HG02840 (cell line): ENCODE data around the gene SLC22A4.

Experiments used
- ATAC-seq: cut with Tn5 transposase; IDR thresholded peaks from one replicate; pipeline ENCODE4 v1.9.1; 2021; ENCODE audit warnings: mild to moderate bottlenecking, moderate library complexity, moderate number of reproducible peaks; ENCODE audit not compliant: unreplicated experiment, low FRiP score

SLC22A4 gene

DNA sequence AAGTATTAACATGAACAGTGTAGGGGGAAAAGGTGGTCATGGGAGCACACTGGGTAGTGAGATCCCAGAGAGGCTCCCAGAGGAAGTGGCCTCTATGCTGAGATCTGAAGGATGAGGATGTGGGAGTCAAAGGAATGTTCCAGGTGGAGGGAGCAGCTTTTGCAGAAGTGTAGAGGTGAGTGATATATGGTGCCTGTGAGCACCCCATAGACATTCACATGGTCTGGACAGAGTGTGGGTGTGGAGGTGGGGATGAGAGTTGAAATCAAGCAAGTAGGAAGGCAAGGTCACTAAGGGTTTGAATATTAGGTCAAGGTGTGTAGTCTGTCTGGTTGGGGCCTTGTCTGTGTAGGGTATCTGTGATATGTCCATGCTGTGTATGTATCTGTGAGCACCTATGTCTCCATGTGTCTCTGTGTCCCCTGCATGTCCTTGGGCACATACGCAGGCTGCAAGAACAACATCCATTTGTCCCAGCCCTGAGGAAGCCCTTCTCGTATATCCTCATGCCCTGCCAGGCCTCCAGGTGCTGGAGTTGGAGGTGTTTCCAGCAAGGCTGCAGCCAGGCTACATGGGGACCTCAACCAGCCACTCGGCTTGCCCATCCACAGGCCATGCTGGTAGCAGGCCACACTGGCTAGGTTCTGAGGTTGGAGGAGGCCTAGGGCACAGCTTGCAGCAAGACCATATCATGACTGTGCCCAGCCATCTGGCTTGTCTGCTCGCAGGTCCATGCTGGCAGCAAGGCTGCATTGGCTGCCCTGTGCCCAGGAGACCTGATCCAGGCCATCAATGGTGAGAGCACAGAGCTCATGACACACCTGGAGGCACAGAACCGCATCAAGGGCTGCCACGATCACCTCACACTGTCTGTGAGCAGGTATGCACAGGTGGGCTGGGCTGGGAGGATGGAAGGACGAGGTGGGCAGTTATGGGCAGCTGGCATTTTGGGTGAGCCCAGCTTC lies 32.0 kb upstream of the SLC22A4 start:
- ATAC-seq = no peak

DNA sequence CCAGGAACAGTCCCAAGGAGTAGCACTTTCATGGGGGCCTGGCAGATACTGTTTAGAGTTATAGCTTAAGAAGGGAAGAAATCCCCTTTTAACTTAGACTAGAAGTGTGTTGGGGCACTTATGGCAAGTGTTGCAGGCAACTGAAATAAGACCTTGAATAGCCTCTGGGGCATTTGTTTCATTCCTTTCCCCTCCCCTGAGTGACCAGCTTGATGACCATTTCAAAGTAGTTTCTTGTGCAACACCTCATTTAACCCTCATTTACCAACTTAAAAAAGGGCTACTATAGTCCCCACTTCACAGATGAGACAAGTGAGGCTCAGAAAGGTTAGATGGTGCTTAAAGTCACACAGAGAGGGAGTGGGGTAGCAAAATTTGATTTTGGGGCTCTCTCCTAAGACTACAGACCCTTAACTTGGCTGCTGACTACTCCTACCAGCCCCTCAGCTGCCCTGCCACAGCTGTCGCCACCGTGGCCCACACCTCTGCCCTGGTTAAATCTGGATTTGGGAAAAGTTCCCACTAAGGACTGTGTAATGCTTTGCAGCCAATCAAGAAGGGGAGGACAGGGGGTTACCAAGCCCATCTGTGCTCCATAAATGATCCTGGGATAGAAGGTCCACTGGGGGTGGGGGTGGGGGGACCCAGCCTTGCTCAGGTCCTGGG lies 31.2 kb upstream of the SLC22A4 start:
- no peak for ATAC-seq

DNA sequence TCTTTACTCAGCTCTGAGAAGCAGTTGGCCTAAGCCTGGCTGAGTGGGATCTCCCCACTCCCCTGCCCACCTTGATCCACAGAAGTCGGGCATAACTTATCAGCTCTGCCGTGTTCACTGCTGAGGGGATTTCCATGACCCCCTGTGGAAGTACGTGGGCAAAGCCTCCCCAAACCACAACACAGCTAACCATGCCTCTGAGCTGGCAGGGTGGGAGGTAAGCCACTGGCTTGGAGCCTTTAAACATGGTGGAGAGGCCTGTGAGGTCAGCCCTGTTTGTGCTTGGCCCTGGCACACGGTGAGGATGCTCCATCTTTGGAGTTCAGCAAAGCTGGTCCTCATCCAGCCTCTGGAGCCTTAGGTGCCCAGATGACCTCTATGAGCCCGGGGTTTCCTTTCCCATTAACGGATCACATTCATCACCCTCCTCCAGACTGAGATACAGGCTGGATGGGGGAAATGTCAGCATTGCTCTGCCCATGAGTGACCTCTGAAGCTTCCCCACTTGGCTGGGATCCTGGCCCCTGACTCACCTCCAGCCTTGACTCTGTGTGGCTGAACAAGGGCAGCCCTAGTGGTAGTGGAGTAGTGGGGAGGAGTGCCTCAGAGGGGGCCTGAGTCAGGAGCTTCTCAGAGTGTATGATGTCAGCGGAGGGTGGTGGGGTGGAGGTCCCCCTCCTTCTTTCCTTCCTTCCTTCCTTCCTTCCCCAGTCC lies 30.5 kb upstream of the SLC22A4 start:
- no peak for ATAC-seq

DNA sequence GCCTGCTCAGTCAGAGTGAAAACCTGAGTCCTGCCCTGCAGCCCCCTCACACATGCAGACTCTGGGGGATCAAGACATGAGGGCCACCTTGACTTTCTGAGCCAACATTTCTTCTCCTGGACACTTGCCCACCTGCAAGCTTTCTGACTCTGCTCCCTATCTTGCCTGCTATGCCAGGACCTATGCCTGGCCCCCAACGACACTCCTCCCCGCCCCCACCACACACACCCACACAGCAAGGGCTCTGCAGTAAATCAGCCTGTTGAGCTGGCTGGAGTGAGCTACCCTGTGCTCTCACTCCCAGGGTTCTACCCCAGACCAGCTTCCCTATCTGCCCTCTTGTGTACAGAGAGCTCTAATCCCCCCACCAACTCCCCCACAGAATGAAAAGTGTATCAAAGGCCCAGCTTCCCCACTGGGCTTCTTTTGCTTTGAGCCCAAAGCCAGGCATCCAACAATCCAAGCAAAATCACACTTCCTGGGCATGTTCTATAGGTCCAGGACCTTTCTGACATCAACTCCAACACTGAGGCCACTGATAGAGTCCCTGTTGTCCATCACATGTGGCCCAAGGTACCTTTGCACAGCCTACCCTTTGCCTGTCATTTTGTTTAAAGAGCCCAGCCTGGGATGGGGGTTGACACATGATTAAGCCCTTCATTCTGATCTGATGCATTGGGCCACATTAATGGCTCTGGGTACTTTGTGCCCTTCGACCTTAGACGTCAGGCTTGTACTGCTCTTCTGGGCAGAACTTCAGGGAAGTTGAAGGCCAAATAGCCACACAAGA lies 29.5 kb upstream of the SLC22A4 start:
- ATAC-seq = no peak

DNA sequence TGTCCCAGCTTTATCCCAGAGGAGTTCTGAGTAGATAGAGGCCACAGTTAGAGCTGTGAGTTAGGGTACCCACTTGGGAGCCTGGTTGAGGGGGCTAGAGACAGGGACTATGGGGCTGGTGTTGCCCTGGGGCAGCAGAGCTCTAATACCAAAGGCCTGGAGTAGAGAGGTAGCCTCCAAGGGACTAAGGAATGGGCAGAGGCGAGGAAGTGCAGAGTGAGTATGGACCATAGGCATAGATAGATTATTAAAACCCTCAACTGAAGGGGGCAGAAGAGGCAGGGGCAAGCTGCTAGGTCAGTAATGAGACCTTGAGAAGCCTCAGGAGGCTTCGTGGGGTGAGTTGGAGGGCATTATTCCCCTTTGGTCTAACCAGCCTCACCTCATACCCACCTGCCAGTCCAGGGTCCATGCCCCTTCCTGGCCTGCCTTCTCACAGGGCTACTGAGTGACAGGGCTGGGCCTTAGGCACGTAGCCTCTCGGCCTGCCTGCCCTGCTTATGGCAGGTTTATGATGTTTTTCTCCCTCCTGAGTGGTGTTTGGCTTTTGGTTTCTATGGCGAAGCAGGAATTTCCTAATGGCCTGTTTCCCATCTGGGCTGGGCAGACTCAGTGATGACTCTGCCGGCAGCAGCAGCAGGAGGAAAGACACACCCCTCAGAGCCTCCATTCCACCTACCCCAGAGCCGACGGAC lies 28.7 kb upstream of the SLC22A4 start:
- no peak for ATAC-seq

DNA sequence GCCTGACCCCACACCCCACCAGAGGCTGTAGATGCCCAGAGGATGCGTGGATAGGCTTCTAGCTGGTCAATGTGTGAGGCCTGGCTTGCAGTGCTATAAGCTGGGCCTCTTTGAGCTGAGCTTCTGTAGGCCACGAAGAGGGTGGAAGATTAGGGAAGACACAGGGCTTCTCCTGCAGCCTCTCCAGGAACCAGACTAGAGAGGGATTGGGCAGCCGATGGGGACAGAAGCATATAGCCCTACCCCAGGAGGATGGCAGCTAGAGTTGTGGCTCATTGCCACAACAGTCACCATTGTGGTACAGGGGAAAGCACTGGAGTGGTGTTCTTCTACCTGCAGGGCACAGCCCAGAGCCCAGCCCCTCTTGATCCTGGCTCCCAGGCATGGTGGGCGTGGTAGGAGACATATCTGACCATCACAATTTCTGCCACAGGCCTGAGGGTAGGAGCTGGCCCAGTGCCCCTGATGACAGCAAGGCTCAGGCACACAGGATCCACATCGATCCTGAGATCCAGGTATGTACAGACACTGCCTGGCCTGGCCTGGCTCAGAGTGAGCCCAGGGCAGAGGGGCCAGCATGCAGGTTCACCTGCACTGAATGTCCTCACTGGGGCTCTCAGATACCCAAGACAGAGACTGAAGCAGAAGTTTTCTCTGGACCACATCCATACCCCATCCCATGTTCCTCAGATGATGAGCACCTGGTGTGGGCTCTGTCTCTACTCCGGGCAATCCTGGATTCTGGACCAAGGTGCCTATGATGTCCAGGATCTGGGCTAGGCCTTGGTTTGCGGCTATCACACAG lies 28.0 kb upstream of the SLC22A4 start:
- ATAC-seq = no peak

DNA sequence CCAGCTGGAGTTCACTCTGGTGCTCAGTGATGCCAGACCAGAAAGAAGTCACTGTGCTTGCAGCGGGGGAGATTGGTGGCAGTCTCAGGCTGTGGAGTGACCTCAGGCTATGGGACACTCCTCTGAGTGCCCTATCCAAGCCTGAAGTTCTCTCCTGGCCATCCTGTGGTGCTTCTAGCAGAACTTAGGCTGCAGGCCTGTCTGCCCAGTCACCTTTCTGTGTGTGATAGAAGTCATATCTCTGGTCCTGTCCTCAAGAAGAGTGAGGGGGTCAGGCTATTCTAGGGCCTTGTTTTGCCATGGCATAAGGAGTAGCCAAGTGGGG lies 27.4 kb upstream of the SLC22A4 start:
- ATAC-seq = no peak

DNA sequence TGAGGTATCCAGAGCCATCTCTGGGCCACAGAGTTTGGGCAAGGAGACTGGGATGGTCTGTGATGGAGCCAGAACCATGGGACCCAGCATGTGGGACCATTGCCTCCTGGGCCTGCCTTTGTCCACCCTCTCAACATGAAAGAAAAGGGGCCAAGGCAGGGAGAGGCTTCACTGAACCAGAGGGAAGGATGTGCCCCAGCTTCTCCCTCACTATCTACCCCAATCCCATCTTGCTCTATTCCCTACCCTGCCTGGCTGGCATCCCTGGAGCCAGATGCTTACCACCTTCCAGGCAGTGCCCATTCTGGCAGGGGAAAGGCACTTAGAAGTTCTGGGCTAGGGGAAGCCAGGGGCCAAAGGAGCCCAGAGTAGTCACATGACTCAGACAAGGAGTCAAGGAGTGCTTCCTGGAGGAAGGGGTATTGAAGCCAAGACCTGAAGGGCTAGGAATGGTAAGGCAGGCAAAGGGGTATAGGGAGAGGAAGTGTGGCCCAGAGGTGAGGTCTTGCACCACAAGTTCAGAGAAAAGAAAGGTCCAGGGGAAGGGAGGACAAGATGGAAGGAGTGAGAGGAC lies 26.9 kb upstream of the SLC22A4 start:
- no peak for ATAC-seq

DNA sequence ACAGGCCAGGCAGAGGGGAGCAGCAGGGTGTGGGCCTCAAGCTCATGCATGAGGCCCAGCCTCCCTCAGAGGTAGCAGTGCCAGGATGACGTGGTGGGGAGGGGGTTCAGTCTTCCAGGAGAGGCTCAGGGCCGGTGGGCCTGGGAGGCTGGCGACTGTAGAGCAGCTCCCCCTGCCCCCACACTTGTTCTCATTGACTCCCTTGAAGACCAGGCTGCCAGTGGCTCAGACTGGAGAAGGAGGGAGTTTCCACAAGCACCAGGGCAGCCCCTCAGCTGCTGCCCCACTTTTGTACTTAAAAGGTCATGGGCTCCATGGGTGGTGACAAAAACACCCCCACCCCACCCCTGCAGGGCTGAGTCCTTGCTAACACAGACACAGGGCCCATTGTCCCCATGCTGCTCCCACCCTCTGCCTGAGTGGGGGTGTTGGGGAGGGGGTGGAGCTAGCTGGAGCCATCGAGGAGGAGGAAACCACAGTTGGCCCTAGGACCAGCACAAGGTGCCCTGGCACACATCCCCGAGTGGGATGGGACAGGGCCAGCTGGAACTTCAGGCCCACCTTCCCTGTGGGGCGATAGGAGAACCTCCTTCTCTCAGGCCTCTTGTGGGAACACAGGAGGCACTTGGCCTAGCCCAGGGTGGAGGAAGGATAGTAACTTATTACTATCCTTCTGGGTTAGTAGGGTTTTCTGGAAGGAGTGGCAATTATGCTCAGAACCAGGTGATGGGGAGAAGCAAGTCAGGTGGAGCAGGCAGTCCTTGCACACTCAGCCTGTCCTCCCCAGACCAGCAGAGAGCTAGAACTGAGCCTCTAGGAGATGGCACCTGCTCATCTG lies 26.0 kb upstream of the SLC22A4 start:
- ATAC-seq = peak; percentile 12

DNA sequence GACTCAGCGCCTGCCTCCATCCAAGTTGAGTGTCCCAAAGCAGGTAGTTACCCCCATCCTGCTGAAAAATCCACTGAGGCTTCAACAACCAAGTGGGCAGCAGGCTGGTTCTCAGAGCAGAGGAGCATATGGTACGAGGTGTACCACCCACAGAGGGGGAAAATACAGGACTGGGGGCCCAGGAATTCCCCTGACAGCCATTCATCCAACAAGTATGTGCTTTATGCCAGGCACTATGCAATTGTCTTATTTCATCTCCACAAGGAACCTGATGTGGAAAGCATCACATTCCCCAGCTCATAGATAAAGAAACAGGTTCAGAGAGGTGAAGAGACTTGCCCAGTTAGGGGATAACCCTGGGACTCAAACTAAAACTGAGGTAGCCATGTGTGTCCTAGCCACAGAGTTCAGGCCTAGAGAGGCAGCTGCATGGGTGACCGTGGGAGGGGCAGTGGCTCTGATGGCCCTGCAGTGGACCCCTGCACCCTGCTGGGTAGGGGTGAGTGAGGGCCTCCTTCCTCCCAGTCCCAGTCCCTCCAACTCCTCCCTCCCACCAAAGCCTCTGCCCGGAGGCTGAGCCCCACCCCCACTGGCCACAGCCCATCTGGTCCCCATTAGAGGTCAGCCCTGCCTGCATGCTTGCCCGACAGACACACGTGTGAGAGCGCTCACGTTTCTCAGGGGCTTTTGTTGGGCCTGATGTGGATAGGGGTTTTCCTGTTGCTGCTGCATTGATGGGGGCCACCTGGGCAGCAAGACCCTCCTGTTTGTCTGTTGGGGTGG lies 25.2 kb upstream of the SLC22A4 start:
- peak; percentile 54 for ATAC-seq

DNA sequence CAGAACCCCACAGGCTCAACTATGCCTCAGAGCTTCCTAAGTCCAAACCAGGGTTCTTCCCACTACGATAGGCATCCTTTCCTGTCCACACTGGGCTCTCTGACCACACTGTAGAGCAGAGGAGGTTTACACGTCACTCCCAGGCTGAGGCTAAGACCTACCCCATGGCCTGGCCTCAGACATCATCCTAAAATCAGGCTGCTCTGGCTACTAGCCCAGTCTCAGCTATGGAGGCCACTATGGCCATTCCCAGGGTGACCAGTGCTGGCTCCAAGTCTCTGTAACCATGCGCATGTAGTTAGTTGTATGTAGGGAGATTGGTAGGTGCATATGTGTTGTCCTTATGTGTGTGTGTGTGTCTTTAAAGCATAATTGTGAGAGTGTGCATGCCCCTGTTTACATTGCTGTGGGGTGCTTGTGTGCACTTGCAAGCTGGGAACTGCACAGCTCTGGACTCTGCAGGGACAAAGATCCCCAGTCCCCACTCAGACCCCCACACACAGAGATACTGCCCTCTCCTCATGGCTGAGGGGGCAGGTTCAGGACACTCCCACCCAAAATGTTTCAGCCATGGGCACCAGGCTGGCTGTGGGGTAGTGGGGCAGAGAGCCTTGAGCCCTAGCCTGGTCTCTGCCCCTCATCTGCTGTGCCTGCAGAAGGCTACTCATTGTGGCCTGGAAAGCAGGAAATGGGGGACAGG lies 24.4 kb upstream of the SLC22A4 start:
- ATAC-seq = no peak

DNA sequence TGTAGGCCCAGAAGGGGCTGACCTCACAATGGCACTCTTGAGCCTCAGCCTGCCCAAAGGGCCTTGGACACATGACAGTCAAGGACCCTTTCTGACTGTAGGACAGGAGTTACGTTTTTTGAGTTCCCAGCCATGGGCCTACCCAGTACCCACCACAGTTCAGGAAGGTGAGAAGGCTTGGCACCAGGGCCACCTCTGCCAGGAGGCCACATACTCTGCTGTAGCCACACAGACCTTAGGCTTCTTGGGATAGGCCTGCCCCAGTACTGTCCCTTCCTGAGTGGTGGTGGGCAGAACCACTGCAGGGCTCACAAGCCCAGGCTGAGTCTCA lies 23.9 kb upstream of the SLC22A4 start:
- no peak for ATAC-seq

DNA sequence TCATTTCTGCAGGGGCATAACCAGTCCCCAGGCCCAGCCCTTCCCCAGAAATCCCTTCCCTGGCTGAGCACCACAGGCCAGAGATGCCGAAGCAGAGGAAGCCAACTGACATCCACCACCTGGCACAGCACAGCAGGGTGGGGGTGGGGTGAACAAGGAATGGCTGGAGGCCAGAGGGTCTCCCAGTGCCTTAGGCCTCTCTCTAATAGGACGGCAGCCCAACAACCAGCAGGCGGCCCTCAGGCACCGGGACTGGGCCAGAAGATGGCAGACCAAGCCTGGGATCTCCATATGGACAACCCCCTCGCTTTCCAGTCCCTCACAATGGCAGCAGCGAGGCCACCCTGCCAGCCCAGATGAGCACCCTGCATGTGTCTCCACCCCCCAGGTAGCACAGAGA lies 23.5 kb upstream of the SLC22A4 start:
- no peak for ATAC-seq

DNA sequence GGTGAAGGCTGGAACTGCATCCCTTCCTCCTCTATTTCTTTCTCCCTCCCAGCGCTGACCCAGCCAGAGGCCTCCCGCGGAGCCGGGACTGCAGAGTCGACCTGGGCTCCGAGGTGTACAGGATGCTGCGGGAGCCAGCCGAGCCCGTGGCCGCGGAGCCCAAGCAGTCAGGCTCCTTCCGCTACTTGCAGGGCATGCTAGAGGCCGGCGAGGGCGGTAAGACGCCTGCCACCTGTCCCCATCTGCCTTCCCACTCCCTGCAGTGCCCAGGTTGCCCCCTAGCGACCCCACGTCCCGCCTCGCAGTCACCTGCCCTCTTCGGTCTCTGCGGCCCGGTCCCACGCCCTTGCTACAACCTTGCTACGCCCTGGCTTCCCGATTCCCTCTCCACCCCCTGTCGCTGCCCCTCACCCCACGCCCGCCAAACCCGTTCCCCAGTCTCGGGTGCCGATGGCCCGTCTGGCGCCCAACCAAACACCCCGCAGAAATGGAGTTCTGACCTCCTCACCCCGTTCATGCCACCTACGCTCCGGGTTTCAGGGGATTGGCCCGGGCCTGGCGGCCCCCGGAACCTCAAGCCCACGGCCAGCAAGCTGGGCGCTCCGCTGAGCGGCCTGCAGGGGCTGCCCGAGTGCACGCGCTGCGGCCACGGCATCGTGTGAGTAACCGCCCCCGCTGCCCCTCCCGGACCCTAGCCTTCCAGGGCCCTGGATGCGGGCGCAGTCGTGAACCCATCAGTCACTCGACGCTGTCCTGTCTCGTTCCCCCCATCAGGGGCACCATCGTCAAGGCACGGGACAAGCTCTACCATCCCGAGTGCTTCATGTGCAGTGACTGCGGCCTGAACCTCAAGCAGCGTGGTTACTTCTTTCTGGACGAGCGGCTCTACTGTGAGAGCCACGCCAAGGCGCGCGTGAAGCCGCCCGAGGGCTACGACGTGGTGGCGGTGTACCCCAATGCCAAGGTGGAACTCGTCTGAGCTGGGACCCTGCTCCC lies 22.6 kb upstream of the SLC22A4 start:
- no peak for ATAC-seq
